ENCODE results near the gene ZC3H13.

GRCh38 chr13:45933203-45933908, 119.2 kb downstream of the ZC3H13 start:
- no peak; the same call in 1 of the 2 replicates for TF ChIP-seq SPI1 (IDR thresholded peaks at IDR 0.05; ENCODE audit: borderline replicate concordance, low read depth)
- TF ChIP-seq CTCF (IDR thresholded peaks at IDR 0.05; ENCODE audit: insufficient read depth, low read length) = no peak
- TF ChIP-seq REST (IDR thresholded peaks at IDR 0.05; ENCODE audit: insufficient replicate concordance, low read depth) = no peak
- no peak for TF ChIP-seq POLR2AphosphoS5 (IDR thresholded peaks at IDR 0.05; ENCODE audit: low read depth)
- no peak for TF ChIP-seq GABPA (IDR thresholded peaks at IDR 0.05; ENCODE audit: low read depth)
